GM18951 (cell line): Measurements from ENCODE around the gene RASSF7.

Experiments
- POLR2A ChIP-seq: IDR thresholded peaks from 4 replicates; pipeline ENCODE4 v1.6.1; 2011; ENCODE audit warnings: mild to moderate bottlenecking; ENCODE audit not compliant: insufficient read length, insufficient read depth; ENCODE audit errors: extremely low read depth
- in situ Hi-C: fragments of 300-500 bp; cut with MboI; formaldehyde crosslinking; loops from one replicate; pipeline ENCODE4 v1.12.0; 2022; ENCODE audit warnings: low sequenced_read_pairs, mixed read lengths, inconsistent platforms; ENCODE audit not compliant: unreplicated experiment

Gene RASSF7

DNA sequence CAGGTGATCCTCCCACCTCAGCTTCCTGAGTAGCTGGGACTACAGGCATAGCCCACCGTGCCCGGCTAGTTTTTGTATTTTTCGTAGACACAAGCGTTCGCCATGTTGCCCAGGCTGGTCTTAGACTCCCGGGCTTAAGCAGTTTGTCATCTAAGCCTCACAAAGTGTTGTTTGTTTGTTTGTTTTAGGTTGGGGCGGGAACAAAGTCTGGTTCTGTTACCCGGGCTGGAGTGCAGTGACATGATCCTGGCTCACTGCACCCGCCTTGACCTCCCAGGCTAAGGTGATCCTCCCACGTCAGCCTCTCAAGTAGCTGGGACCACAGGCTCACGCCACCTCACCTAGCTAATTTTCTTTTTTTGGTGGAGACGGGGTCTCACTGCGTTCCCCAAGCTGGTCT is 42.4 kb downstream of the RASSF7 start:
- no peak for TF ChIP-seq POLR2A
- in situ Hi-C loops, result no loop called here

DNA sequence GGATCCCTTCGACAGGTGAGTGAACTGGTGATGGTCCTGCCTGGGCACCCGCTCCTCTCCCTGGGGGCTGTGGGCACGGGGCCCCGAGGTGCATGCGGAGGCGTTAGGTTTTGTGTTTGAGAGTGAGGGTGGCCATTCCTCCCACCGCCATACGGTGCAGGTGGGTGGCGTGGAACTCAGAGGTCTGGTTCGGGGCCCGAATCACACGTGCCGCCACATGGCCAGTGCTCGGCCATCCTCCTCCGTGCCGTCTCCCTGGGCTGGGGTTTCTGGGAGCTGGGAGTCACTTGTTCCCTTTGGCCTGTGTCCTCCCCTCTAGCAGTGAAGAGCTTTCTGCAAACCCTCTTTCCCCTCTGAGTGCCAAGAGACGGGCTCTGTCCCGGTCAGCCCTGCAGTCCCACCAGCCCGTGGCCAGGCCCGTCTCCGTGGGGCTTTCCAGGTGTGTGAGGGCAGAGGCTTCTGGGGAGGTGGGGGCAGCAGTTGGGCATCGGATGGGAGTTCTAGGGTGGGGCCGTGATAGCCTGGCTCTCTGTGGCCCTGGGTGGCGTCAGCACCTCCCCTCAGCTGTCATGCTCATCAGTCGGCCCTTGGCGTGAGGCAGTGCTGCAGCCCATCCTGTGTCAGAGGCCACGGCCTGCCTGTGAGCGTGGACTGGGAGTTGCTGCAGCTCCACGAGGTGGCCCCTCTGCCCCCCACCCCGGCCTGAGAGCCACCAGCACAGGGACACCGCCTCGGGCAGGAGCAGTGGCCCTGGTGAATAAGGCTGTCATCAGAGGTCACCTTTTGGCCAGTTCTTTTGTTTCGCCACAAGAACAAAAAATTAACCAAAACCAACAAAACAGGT is 44.7 kb downstream of the RASSF7 start:
- in situ Hi-C loops, result no loop called here
- no peak for TF ChIP-seq POLR2A

DNA sequence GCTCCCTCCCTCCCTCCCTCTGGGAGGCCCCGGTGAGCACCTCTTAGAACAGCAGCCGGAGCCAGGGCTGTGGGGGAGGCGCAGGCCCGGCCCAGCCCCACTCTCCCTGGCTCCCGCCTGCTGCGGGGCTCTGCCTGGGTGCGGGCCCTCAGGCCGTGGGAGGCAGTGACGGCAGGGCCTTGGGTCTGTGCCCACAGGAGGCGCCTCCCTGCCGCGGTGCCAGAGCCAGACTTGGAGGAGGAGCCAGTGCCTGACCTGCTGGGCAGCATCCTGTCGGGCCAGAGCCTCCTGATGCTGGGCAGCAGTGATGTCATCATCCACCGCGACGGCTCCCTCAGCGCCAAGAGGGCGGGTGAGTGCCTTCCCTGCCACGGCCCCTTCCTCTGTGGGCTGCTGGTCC is 45.5 kb downstream of the RASSF7 start:
- in situ Hi-C loops, result no loop called here
- TF ChIP-seq POLR2A, result no peak

DNA sequence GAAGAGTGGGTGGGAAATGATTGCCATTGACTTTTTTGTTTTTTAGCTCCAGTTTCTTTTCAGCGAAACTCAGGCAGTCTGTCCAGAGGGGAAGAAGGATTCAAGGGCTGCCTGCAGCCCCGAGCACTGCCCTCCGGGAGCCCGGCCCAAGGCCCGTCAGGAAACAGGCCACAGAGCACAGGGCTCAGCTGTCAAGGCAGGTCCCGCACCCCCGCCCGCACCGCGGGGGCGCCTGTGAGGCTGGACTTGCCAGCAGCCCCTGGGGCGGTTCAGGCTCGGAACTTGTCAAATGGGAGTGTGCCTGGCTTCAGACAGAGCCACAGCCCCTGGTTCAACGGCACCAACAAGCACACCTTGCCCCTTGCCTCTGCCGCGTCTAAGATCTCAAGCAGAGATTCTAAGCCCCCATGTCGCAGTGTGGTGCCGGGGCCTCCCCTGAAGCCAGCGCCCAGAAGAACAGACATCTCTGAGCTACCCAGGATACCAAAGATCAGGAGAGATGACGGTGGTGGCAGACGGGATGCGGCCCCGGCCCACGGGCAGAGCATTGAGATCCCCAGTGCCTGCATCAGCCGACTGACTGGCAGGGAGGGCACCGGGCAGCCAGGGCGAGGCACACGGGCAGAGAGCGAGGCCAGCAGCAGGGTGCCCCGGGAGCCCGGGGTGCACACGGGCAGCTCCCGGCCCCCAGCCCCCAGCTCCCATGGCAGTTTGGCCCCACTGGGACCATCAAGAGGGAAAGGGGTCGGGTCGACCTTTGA is 46.4 kb downstream of the RASSF7 start:
- in situ Hi-C loops, result no loop called here

DNA sequence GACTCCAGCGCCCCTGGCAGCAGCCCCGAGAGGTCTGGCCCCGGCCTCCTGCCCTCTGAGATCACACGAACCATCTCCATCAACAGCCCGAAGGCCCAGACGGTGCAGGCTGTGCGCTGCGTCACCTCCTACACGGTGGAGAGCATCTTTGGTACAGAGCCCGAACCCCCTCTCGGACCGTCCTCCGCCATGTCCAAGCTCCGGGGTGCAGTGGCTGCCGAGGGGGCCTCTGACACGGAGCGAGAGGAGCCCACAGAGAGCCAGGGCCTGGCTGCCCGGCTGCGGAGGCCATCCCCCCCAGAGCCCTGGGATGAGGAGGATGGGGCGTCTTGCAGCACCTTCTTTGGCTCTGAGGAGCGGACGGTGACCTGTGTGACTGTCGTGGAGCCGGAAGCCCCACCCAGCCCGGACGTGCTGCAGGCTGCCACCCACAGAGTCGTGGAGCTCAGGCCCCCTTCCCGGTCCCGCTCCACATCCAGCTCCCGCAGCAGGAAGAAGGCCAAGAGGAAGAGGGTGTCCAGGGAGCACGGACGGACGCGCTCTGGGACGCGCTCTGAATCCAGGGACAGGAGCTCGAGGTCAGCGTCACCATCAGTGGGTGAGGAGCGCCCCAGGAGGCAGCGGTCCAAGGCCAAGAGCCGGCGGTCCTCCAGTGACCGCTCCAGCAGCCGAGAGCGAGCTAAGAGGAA is 47.3 kb downstream of the RASSF7 start:
- in situ Hi-C loops, result no loop called here
- no peak for TF ChIP-seq POLR2A

More for the DNA sequence above, 46.4 kb downstream of the RASSF7 start:
- no peak for TF ChIP-seq POLR2A

DNA sequence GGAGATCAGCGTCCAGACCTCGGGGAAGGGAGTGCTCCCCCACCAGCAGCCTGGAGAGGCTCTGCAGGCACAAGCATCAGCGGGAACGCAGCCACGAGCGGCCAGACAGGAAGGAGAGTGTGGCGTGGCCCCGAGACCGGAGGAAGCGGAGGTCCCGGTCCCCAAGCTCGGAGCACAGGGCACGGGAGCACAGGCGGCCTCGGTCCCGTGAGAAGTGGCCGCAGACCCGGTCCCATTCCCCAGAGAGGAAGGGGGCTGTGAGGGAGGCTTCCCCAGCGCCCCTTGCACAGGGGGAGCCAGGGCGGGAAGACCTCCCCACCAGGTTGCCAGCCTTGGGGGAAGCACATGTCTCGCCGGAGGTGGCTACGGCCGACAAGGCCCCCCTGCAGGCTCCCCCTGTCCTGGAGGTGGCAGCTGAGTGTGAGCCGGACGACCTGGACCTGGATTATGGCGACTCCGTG is 48.1 kb downstream of the RASSF7 start:
- in situ Hi-C loops, result no loop called here
- no peak for TF ChIP-seq POLR2A

DNA sequence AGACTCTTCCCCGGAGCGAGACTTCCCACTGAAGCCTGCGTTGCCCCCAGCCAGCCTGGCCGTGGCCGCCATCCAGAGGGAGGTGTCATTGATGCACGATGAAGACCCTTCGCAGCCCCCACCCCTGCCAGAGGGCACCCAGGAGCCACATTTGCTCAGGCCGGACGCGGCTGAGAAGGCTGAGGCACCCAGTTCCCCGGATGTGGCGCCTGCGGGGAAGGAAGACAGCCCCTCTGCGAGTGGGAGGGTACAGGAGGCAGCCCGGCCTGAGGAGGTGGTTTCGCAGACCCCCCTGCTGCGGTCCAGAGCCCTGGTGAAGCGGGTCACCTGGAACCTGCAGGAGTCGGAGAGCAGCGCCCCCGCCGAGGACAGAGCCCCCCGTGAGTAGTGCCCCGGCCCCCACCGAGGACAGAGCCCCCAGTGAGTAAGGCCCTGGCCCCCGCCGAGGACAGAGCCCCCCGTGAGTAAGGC is 48.6 kb downstream of the RASSF7 start:
- in situ Hi-C loops, result no loop called here
- no peak for TF ChIP-seq POLR2A

DNA sequence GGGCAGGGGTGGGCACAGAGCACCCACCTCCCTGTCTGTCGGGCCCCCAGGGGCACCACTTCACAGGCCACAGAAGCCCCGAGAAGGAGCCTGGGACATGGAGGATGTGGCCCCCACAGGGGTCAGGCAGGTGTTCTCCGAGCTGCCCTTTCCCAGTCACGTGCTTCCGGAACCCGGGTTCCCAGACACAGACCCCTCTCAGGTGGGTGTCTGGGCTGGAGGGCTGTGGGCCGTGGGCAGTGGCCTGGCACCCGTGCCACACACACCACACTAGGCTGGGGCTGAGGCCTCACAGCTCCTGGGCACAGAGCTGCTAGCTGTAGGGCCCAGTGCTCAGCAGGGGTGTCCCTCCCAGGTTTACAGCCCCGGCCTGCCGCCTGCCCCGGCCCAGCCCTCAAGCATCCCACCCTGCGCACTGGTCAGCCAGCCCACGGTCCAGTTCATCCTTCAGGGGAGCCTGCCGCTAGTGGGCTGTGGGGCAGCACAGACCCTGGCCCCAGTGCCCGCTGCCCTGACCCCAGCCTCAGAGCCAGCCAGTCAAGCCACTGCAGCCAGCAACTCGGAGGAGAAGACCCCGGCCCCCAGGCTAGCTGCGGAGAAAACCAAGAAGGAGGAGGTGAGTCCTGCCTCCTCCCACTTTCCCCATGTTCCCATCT is 49.5 kb downstream of the RASSF7 start:
- no peak for TF ChIP-seq POLR2A
- in situ Hi-C loops, result no loop called here

DNA sequence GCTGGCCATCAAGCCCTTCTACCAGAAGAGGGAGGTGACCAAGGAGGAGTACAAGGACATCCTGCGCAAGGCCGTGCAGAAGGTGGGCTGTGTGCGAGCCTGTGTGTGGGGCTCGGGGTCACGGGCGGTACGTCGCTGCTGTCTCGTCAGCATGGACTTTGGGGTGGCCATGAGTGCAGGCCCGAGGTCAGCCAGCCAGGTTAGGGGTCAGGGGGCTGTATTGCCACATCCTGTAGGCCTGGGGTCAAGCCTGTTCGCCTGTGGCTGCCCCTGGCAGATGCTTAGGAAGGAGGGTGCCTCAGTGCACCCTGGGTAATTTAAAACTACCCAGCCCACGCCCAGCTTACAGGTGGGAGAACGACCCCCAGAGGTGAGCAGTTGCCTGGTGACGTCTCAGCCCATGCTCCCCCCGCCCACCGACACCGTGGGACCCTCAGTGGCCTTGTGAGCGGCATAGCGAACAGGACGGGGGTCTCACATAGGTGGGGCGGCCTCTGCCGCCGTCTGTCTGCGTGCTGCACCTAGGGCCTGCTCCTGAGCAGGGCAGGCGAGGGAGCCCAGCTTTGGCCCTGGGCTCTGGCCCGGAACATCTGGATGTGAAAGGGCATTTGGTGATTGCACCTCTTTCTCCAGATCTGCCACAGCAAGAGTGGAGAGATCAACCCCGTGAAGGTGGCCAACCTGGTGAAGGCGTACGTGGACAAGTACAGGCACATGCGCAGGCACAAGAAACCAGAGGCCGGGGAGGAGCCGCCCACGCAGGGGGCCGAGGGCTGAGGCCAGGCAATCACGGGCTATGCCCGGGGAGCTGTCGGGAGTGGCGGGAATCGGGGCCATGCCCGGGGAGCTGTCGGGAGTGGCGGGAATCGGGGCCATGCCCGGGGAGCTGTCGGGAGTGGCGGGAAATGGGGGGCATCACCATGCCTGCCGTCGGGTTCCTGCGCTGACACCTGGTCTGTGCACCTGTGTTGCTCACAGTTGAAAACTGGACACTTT is 50.5 kb downstream of the RASSF7 start:
- in situ Hi-C loops, result no loop called here
- TF ChIP-seq POLR2A, result peak; percentile 55

DNA sequence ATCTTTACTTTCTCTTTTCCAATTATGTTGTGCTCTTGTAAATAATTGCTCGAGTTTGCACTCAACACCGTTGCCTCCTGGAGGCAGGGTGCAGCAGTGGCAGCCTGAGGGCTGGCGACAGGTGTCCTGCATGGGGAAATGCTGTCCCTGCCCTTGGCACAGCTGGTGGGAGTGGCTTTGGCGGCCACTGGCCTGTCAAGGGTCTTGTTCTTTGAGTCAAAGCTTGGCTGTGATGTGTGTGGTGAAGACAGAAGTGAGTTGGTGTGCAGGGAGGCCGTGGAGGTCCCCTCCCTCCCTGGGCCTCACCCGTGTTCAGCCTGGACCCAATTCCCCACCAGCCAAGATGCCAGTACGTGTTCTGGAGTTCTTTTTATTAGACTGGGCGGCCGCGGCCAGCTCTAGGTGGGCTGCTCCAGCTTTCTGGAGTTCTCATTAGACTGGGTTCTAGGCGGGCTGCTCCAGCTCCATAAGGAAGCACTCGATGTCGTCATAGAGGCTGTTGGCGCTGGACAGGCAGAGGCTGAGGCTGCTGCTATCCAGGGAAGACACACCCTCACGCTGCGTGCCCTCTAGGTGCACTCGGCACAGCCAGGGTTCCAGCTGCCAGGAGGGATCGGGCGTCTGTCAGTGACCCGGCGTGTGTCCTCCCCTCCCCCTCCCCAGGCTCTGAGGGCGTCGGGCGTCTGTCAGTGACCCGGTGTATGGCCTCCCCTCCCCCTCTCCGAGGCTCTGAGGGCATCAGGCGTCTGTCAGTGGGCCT is 51.6 kb downstream of the RASSF7 start:
- in situ Hi-C loops, result no loop called here

DNA sequence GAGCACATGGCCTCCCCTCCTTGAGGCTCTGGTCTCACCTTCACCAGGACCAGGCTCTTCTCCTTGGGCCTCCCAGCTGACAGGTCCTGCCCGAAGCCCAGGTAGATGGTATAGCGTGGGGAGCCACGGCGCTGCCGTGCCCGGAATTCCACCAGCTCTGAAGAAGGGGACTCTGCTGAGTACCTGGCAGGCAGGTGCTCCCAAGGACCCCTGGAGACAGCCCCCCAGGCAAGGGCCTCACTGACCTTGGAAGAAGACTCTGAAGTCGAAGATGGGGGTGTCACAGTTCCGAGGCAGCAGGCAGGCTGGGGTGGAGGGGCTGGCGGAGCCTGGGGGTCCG is 52.2 kb downstream of the RASSF7 start:
- in situ Hi-C loops, result no loop called here
- TF ChIP-seq POLR2A, result peak; percentile 46

More for the DNA sequence above, 51.6 kb downstream of the RASSF7 start:
- TF ChIP-seq POLR2A, result no peak
